ENCODE results near the gene SPDYE16. TPM values are rescaled to one million over a fixed set of nuclear protein-coding genes. Genes with fewer than 3 reads are reported as not detected.
A peak's percentile ranks its signal among the peaks of the same experiment; 100 is the strongest.
"Not testable (repeated sequence)": the region's sequence is repeated elsewhere in the genome, so short reads cannot be mapped to it uniquely, and the experiment has no call there.

The SPDYE16 gene
- total and polyA plus RNA-seq, 5 experiments from 2014 or later = 0.26 to 0.69 TPM; not detected in 3

GRCh38 chr7:76492139-76492538 is 51.0 kb downstream of the SPDYE16 start:
- H3K36me3 Mint-ChIP-seq, H3K27me3 Mint-ChIP-seq, ATAC-seq, H3K4me1 Mint-ChIP-seq, POLR2A ChIA-PET, DNase-seq, H3K9me3 Mint-ChIP-seq, H3K4me3 Mint-ChIP-seq, H3K27ac Mint-ChIP-seq: not testable (repeated sequence)

- H3K9me3 Mint-ChIP-seq, H3K36me3 Mint-ChIP-seq, POLR2A ChIA-PET, ATAC-seq, H3K4me3 Mint-ChIP-seq, H3K27me3 Mint-ChIP-seq, DNase-seq, H3K4me1 Mint-ChIP-seq: not testable (repeated sequence)
- peak overlapping the region in 1 of 10 donors; percentile 40 for H3K27ac Mint-ChIP-seq
Measured at GRCh38 chr7:76487969-76488368, 55.1 kb downstream of the SPDYE16 start.

GRCh38 chr7:76486618-76487017 is 56.5 kb downstream of the SPDYE16 start:
- not testable (repeated sequence) for H3K9me3 Mint-ChIP-seq, H3K4me1 Mint-ChIP-seq, H3K27me3 Mint-ChIP-seq
- POLR2A ChIA-PET = interaction anchor here (0.6 kb wide), 1 partner anchor 92 kb away, joined by 3 read pairs; no protein-coding TSS in a partner anchor
- Mint-ChIP-seq H3K36me3 (peaks cover 0 to 17% (median 4%) of the 10 kb centered on the region in 3 donors), H3K27ac (peak overlapping the region in 9 of 10 donors; percentile 79 to 93 (median 87)), H3K4me3 (peak overlapping the region in 9 of 10 donors; percentile 8 to 81 (median 59))
- ATAC-seq (peak; percentile 96 to 98), DNase-seq (peak in 8 of 10 donors; percentile 5 to 58 (median 35))

- POLR2A ChIA-PET = interaction anchor here (0.6 kb wide), 1 partner anchor 92 kb away, joined by 3 read pairs; no protein-coding TSS in a partner anchor
- peak overlapping the region in 1 of 10 donors; percentile 45 for H3K4me3 Mint-ChIP-seq
- H3K9me3 Mint-ChIP-seq, H3K27me3 Mint-ChIP-seq, H3K4me1 Mint-ChIP-seq: not testable (repeated sequence)
- DNase-seq (peak in 1 of 10 donors; percentile 24), ATAC-seq (peak; percentile 29 to 43)
- peaks cover 0 to 20% (median 4%) of the 10 kb centered on the region in 3 donors for H3K36me3 Mint-ChIP-seq
- H3K27ac Mint-ChIP-seq = peak overlapping the region in 2 of 10 donors; percentile 79 to 91
Measured at GRCh38 chr7:76485822-76486610, 57.1 kb downstream of the SPDYE16 start.

- POLR2A ChIA-PET, ATAC-seq, DNase-seq, H3K4me3 Mint-ChIP-seq, H3K27ac Mint-ChIP-seq, H3K4me1 Mint-ChIP-seq, H3K27me3 Mint-ChIP-seq, H3K9me3 Mint-ChIP-seq: not testable (repeated sequence)
- H3K36me3 Mint-ChIP-seq = peaks cover 0 to 25% (median 4%) of the 10 kb centered on the region in 3 donors
Measured at GRCh38 chr7:76484456-76484855, 58.6 kb downstream of the SPDYE16 start.

GRCh38 chr7:76483081-76483480 is 60.0 kb downstream of the SPDYE16 start:
- ATAC-seq, H3K4me1 Mint-ChIP-seq, DNase-seq, H3K4me3 Mint-ChIP-seq, H3K27me3 Mint-ChIP-seq, H3K9me3 Mint-ChIP-seq, POLR2A ChIA-PET: not testable (repeated sequence)
- Mint-ChIP-seq H3K36me3 (peaks cover 0 to 25% (median 4%) of the 10 kb centered on the region in 3 donors), H3K27ac (peak overlapping the region in 1 of 10 donors; percentile 35)

DNA sequence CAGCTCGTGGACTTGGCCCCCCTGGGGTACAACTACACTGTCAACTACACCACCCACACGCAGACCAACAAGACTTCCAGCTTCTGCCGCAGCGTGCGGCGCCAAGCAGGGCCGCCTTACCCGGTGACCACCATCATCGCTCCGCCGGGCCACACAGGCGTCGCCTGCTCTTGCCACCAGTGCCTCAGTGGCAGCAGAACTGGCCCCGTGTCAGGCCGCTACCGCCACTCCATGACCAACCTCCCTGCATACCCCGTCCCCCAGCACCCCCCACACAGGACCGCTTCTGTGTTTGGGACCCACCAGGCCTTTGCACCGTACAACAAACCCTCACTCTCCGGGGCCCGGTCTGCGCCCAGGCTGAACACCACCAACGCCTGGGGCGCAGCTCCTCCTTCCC is 60.4 kb downstream of the SPDYE16 start:
- DNase-seq, H3K9me3 Mint-ChIP-seq, H3K27me3 Mint-ChIP-seq, POLR2A ChIA-PET, H3K4me3 Mint-ChIP-seq, H3K27ac Mint-ChIP-seq, ATAC-seq, H3K4me1 Mint-ChIP-seq: not testable (repeated sequence)
- H3K36me3 Mint-ChIP-seq = peaks cover 0 to 25% (median 4%) of the 10 kb centered on the region in 3 donors

Other genes starting within 250 kb of the SPDYE16 start
- 10 to 100 TPM; 48.5 to 49.4 TPM for gene HSPB1, start 240.6 kb downstream of the SPDYE16 start, total RNA-seq
- 100 to 1,000 TPM in 2 of 3 donors, 10 to 100 TPM in 1; 96.4 to 128 (median 125) TPM for gene HSPB1, start 240.6 kb downstream of the SPDYE16 start, polyA plus RNA-seq
- gene YWHAG, start 184.3 kb downstream of the SPDYE16 start, total RNA-seq = 10 to 100 TPM; 36.5 to 38.2 TPM
- 1 to 10 TPM; 1.4 to 1.9 (median 1.7) TPM for gene YWHAG, start 184.3 kb downstream of the SPDYE16 start, polyA plus RNA-seq
- gene SSC4D, start 133.6 kb downstream of the SPDYE16 start, total RNA-seq = not detected
- gene SSC4D, start 133.6 kb downstream of the SPDYE16 start, polyA plus RNA-seq = under 1 TPM in 2 of 3 donors, not detected in 1; 0.62 to 0.85 TPM
- 1 to 10 TPM; 2.3 to 3.2 TPM for gene ZP3, start 118.3 kb downstream of the SPDYE16 start, total RNA-seq
- 10 to 100 TPM in 1 of 3 donors, 1 to 10 TPM in 2; 5.7 to 12.4 (median 9.7) TPM for gene ZP3, start 118.3 kb downstream of the SPDYE16 start, polyA plus RNA-seq
- 10 to 100 TPM; 39.0 to 43.7 TPM for gene DTX2, start 81.6 kb downstream of the SPDYE16 start, total RNA-seq
- gene DTX2, start 81.6 kb downstream of the SPDYE16 start, polyA plus RNA-seq = 10 to 100 TPM in 2 of 3 donors, 1 to 10 TPM in 1; 6.6 to 13.5 (median 12.7) TPM
- 1 to 10 TPM; 7.3 to 8.4 TPM for gene UPK3B, start 32.7 kb downstream of the SPDYE16 start, total RNA-seq
- gene UPK3B, start 32.7 kb downstream of the SPDYE16 start, polyA plus RNA-seq = not detected
- 10 to 100 TPM; 19.7 to 20.5 TPM for gene POMZP3, start 84.0 kb upstream of the SPDYE16 start, total RNA-seq
- 10 to 100 TPM in 1 of 3 donors, 1 to 10 TPM in 2; 1.6 to 14.3 (median 3.5) TPM for gene POMZP3, start 84.0 kb upstream of the SPDYE16 start, polyA plus RNA-seq